Measurements from ENCODE around the gene KIF26A.

Gene KIF26A

DNA sequence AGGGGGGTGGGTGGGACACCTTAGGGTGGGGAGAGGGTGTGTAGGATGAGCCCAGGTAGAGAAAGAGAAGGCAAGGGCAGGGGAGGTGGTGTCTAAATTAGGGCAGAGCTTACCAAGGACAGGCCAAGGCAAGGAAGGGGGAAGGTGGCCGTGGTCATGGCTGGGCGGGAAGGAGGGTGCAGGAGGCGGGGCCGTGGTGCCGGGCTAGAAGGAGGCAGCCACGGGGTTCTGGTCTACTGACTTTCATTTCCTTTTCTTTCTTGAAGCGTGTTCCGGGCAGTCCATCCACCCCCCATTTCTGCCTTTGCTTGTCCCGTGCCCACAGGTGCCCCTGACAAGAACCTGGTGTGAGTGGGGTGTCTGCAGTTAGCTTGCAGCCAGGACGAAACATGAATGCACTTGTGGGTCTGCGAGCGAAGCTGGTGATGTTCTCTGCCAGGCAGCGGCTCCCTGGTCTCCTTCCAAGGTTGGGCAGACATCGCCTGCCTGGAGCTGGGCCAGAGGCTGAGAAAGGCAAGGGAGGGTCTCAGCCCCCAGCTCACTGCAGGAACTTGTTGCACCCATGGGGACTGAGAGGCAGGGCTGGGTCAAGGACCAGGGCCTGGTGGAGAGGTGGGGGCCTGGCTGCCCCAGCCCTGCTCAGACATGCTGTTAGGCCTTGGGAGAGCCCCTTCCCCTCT, 58.2 kb downstream of the KIF26A start:
- H3K27ac ChIP-seq, result peak overlapping the region in 10 of 11 experiments; percentile 6 to 65 (median 42); a peak in 18 of 22 replicates
- no peaks in the 10 kb centered on the region for H3K36me3 ChIP-seq
- peaks cover 0 to 26% (median 5%) of the 10 kb centered on the region in 11 experiments; a peak in 13 of 22 replicates for H4K20me1 ChIP-seq
- peak overlapping the region in 1 of 10 experiments; percentile 15; a peak in 2 of 20 replicates for H3K4me3 ChIP-seq
- peaks cover 0 to 12% (median 0%) of the 10 kb centered on the region in 11 experiments; a peak in 6 of 22 replicates for H3K27me3 ChIP-seq
- H3K9ac ChIP-seq, result peak overlapping the region in 6 of 11 experiments; percentile 11 to 51 (median 37); a peak in 4 of 22 replicates
- no peaks in the 10 kb centered on the region for H3K9me3 ChIP-seq (replicated peaks in 1 of 11)
- TF ChIP-seq Cebpa-rat (IDR thresholded peaks at IDR 0.05), result no peak
- peaks cover 32 to 95% (median 66%) of the 10 kb centered on the region in 10 experiments for H3K4me1 ChIP-seq
- H3K4me2 ChIP-seq, result peak overlapping the region; percentile 78 to 99 (median 83)

GRCh38 chr14:104197449-104198247, 59.3 kb downstream of the KIF26A start:
- H4K20me1 ChIP-seq, result peaks cover 0 to 20% (median 6%) of the 10 kb centered on the region in 11 experiments; a peak in 13 of 22 replicates
- peaks cover 0 to 22% (median 0%) of the 10 kb centered on the region in 11 experiments; a peak in 7 of 22 replicates for H3K27me3 ChIP-seq
- H3K9me3 ChIP-seq (replicated peaks in 1 of 11), result no peaks in the 10 kb centered on the region
- H3K27ac ChIP-seq, result peak overlapping the region in 1 of 11 experiments; percentile 61; a peak in 1 of 22 replicates
- no peak overlapping the region for H3K9ac ChIP-seq
- H3K4me3 ChIP-seq, result no peak overlapping the region
- H3K4me2 ChIP-seq, result peak overlapping the region; percentile 78 to 99 (median 83); a peak in 19 of 22 replicates
- peaks cover 41 to 99% (median 75%) of the 10 kb centered on the region in 10 experiments for H3K4me1 ChIP-seq
- no peak for TF ChIP-seq Cebpa-rat (IDR thresholded peaks at IDR 0.05)
- no peaks in the 10 kb centered on the region for H3K36me3 ChIP-seq

DNA sequence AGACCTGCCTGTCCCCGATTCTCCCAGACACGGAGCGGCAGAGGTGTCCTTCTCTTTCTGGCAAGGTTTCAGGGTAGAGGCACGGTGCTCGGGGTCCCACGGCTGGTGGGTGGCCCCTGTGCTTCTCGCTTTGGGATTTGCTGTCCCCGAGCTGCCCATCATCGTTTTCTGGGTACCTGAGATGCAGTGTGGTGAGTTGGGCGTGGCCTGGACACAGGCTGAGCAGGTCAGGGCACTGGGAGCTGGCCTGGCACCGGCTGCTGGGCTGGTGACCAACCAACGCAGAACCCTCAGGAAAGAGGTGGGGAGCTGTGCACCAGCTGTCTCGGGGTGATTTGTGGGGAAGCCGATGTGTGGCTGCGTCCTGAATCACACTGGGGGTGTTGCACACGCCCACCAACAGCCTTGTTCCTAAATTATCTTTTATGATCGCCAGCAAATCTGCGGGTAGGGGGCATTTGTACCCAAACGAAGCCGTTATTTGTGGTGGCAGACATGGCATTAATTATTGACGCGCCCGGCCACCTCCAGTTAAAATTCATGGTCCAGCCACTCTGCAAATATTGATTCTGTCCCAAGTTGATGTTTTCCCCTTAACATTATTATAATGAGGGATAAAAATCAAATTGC, 61.0 kb downstream of the KIF26A start:
- Histone ChIP-seq H3K9ac (no peak overlapping the region), H3K4me3 (no peak overlapping the region), H3K4me2 (peak overlapping the region in 7 of 11 experiments; percentile 23 to 99 (median 46); a peak in 13 of 22 replicates), H3K27me3 (peaks cover 0 to 26% (median 0%) of the 10 kb centered on the region in 11 experiments; a peak in 7 of 22 replicates), H4K20me1 (peaks cover 0 to 17% (median 7%) of the 10 kb centered on the region in 11 experiments; a peak in 13 of 22 replicates), H3K4me1 (peaks cover 41 to 89% (median 76%) of the 10 kb centered on the region in 10 experiments), H3K36me3 (no peaks in the 10 kb centered on the region), H3K9me3 (replicated peaks in 1 of 11) (no peaks in the 10 kb centered on the region), H3K27ac (no peak overlapping the region)
- TF ChIP-seq Cebpa-rat (IDR thresholded peaks at IDR 0.05), result no peak

DNA sequence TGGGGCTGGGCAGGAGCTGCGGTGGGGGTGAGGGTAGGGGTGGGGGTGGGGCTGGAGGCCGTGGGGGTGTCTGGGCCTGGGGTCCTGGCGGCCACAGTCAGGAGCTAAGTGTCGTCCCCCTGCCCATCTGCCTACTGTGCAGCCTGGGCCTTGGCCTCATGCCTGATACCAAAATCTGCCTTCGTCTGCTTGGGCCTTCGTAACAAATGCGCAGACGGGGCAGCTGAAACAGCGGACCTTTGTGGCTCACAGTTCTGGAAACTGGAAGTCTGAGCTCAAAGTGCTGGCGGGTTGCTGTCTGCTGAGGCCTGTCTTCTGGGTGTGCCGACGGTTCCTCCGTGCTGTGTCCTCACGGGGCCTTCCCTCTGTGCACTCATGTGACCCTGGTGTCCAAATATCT, 61.7 kb downstream of the KIF26A start:
- Histone ChIP-seq H4K20me1 (peaks cover 0 to 17% (median 7%) of the 10 kb centered on the region in 11 experiments; a peak in 13 of 22 replicates), H3K27ac (peak overlapping the region in 2 of 11 experiments; percentile 32 to 67; a peak in 6 of 22 replicates), H3K9ac (peak overlapping the region in 6 of 11 experiments; percentile 0 to 71 (median 56); a peak in 4 of 22 replicates), H3K36me3 (no peaks in the 10 kb centered on the region), H3K9me3 (replicated peaks in 1 of 11) (no peaks in the 10 kb centered on the region), H3K4me1 (peaks cover 41 to 82% (median 71%) of the 10 kb centered on the region in 10 experiments), H3K4me3 (no peak overlapping the region), H3K4me2 (peak overlapping the region; percentile 80 to 99 (median 86); a peak in 21 of 22 replicates), H3K27me3 (peaks cover 0 to 26% (median 0%) of the 10 kb centered on the region in 11 experiments; a peak in 7 of 22 replicates)
- no peak for TF ChIP-seq Cebpa-rat (IDR thresholded peaks at IDR 0.05)

DNA sequence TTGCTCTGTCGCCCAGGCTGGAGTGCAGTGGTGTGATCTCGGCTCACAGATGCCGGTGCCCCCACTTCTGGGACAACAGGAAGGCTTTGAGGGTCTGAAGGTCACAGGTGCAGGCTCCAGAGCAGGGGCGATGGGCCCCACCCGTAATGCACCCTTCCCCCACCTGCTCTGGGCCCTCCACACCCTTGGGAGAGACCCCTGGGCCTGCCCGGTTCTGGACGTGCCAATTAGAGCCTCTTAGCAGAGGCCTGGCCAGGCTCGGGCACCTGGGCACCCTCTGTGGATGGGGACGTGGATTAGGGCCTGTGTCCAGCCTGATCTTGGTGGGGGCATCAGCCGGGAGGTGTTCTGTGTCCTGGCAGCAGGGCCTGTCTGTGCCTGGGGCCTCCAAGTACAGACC, 62.2 kb downstream of the KIF26A start:
- H3K27ac ChIP-seq, result peak overlapping the region in 8 of 11 experiments; percentile 21 to 67 (median 52); a peak in 13 of 22 replicates
- TF ChIP-seq Cebpa-rat (IDR thresholded peaks at IDR 0.05), result no peak
- H3K9me3 ChIP-seq (replicated peaks in 1 of 11), result no peaks in the 10 kb centered on the region
- peaks cover 0 to 26% (median 0%) of the 10 kb centered on the region in 11 experiments; a peak in 7 of 22 replicates for H3K27me3 ChIP-seq
- peak overlapping the region in 1 of 10 experiments; percentile 34; a peak in 2 of 20 replicates for H3K4me3 ChIP-seq
- H3K4me2 ChIP-seq, result peak overlapping the region; percentile 80 to 99 (median 86)
- H4K20me1 ChIP-seq, result peaks cover 0 to 17% (median 7%) of the 10 kb centered on the region in 11 experiments; a peak in 13 of 22 replicates
- no peaks in the 10 kb centered on the region for H3K36me3 ChIP-seq
- peaks cover 38 to 82% (median 71%) of the 10 kb centered on the region in 10 experiments for H3K4me1 ChIP-seq
- H3K9ac ChIP-seq, result peak overlapping the region in 9 of 11 experiments; percentile 0 to 71 (median 44); a peak in 12 of 22 replicates

- Histone ChIP-seq H3K4me3 (no peak overlapping the region; a peak in 1 of 20 replicates), H3K9me3 (replicated peaks in 1 of 11) (no peaks in the 10 kb centered on the region), H3K27ac (peak overlapping the region in 8 of 11 experiments; percentile 21 to 67 (median 52); a peak in 10 of 22 replicates), H4K20me1 (peaks cover 0 to 17% (median 7%) of the 10 kb centered on the region in 11 experiments; a peak in 13 of 22 replicates), H3K36me3 (no peaks in the 10 kb centered on the region), H3K4me1 (peaks cover 34 to 82% (median 71%) of the 10 kb centered on the region in 10 experiments), H3K27me3 (peaks cover 0 to 26% (median 0%) of the 10 kb centered on the region in 11 experiments; a peak in 7 of 22 replicates), H3K9ac (peak overlapping the region in 9 of 11 experiments; percentile 0 to 71 (median 44); a peak in 10 of 22 replicates), H3K4me2 (peak overlapping the region; percentile 80 to 99 (median 86))
- no peak for TF ChIP-seq Cebpa-rat (IDR thresholded peaks at IDR 0.05)
Measured at GRCh38 chr14:104201063-104201462, 62.7 kb downstream of the KIF26A start.

DNA sequence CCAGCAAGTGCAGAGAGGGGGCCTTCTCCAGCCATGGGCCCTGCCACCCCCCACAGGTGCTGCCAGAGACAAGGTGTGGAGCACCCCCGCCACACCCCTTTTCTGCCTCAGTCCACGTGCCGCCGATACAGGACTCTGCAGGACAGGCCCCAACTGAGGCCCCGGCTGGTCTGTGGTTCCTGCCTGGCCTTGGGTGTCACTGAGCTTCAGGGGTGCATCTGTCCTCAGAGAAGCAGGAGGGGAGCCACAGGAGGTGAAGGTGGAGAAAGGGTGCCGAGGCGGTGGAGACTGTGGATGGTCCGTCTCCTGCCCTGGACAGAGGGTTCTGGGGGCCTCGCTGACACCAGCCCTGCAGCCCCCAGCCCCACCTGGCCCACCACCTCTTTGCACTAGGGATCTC, 63.1 kb downstream of the KIF26A start:
- no peak overlapping the region for H3K4me3 ChIP-seq
- H3K36me3 ChIP-seq, result no peaks in the 10 kb centered on the region
- peak overlapping the region in 4 of 11 experiments; percentile 42 to 71 (median 58); a peak in 7 of 22 replicates for H3K9ac ChIP-seq
- peaks cover 0 to 17% (median 7%) of the 10 kb centered on the region in 11 experiments; a peak in 13 of 22 replicates for H4K20me1 ChIP-seq
- no peaks in the 10 kb centered on the region for H3K9me3 ChIP-seq (replicated peaks in 1 of 11)
- peak overlapping the region in 5 of 11 experiments; percentile 19 to 67 (median 46); a peak in 7 of 22 replicates for H3K27ac ChIP-seq
- peak overlapping the region; percentile 80 to 99 (median 86) for H3K4me2 ChIP-seq
- no peak for TF ChIP-seq Cebpa-rat (IDR thresholded peaks at IDR 0.05)
- peaks cover 0 to 26% (median 0%) of the 10 kb centered on the region in 11 experiments; a peak in 7 of 22 replicates for H3K27me3 ChIP-seq
- H3K4me1 ChIP-seq, result peaks cover 30 to 82% (median 71%) of the 10 kb centered on the region in 10 experiments
